Measurements from ENCODE around the gene SUGP1.

The SUGP1 gene

DNA sequence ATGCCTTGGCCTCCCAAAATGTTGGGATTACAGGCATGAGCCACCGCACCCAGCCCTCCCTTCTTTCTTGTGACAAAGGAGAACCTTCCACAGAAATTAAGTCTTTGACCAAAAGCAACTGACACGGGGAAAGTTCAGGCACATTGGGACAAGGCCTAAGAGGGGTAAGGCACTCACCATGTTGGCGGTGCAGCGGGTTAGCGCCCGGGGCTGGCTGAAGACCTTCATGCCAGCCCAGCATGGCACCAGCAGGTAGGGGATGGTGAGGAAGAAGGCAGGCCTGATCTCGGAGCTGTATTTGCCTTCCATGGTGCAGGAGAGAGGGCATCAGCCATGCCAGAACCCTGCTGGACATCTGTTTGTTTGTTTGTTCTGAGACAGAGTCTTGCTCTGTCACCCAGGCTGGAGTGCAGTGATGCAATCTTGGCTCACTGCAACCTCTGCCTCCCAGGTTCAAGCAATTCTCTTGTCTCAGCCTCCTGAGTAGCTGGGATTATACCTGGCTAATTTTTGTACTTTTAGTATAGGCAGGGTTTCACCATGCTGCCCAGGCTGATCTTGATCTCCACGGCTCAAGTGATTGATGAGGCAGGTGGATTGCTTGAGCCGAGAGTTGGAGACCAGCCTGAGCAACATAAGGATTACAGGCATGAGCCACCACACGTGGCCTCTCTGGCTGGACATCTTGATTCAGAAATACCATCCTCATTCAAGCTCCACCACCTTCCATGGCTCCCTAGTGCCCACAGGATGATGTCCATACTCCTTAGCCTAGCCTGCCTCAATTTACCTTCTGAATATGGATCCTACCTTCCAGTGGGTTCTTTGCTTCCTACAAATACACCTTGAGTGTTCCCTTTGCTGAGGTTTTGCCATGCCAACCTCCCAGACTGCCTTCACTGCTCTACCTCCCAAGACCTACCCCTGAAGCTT lies 51.6 kb downstream of the SUGP1 start:
- DNase-seq = no peak
- H3K4me3 ChIP-seq (ENCODE audit: insufficient read depth, low read depth, low read length, poor library complexity, severe bottlenecking) = no peak overlapping the region

DNA sequence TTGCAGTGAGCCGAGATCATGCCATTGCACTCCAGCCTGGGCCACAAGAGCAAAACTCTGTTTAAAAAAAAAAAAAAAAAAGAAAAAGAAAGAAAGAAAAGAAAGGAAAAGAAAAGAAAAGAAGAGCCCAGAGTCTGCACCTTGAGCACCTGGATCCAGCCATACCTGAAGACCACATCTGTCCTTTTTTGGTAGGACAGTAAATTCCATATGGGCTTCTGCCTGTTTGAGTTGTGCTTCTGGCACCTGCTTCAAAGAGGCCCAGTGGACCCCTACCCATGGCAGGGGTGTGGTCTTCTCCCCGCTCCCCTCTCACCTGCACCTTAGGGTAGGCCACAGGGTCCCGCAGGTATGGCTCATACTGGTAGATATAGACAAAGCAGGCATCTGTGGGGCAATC lies 53.0 kb downstream of the SUGP1 start:
- peaks cover 9% of the 10 kb centered on the region for H3K27me3 ChIP-seq (replicated peaks; ENCODE audit: control insufficient read depth, insufficient read depth, low read length, poor library complexity, severe bottlenecking)
- H3K36me3 ChIP-seq (ENCODE audit: control insufficient read depth, insufficient read depth, low read length) = no peaks in the 10 kb centered on the region
- DNase-seq = no peak

More for the DNA sequence above, 51.6 kb downstream of the SUGP1 start:
- H3K27ac ChIP-seq (ENCODE audit: insufficient read depth, low read length, poor library complexity, severe bottlenecking) = no peak overlapping the region
- no peaks in the 10 kb centered on the region for H3K36me3 ChIP-seq (ENCODE audit: control insufficient read depth, insufficient read depth, low read length)
- H3K27me3 ChIP-seq (replicated peaks; ENCODE audit: control insufficient read depth, insufficient read depth, low read length, poor library complexity, severe bottlenecking) = no peaks in the 10 kb centered on the region
- no peaks in the 10 kb centered on the region for H3K4me1 ChIP-seq (ENCODE audit: control insufficient read depth, insufficient read depth, low read length, poor library complexity, severe bottlenecking)
- no peaks in the 10 kb centered on the region for H3K9me3 ChIP-seq (ENCODE audit: control insufficient read depth, low read length)

DNA sequence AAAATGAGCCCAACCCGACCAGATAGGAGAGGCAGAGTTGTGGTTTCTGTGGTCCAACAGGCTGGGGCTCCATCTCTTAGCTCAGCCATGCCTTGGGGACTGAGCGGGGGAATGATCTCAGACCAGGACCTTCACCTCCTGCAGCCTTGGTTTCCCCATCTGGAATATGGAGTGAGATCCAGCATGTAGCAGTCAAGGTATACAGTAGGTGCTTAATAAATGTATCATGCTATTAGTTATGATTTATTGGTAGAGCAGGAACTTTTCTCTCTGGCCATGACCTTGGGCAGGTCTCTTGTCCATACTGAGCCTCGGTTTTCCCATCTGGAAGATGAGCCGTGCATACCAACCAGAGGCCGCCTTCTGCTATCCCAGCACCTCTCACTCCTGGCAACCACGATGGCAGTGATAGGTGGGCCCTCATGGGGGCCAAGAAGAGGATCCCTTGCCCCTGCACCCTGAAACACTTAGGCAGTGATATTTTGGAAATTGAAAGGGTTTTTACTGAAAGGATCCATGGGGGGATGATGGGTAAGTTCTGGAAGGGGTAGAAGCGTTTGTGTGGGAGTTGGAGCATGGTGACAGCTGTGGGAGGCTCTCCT lies 56.3 kb downstream of the SUGP1 start:
- no peak overlapping the region for H3K4me3 ChIP-seq (ENCODE audit: insufficient read depth, low read depth, low read length, poor library complexity, severe bottlenecking)
- no peak for DNase-seq
- H3K36me3 ChIP-seq (ENCODE audit: control insufficient read depth, insufficient read depth, low read length) = no peaks in the 10 kb centered on the region
- H3K4me1 ChIP-seq (ENCODE audit: control insufficient read depth, insufficient read depth, low read length, poor library complexity, severe bottlenecking) = peaks cover 12% of the 10 kb centered on the region
- no peaks in the 10 kb centered on the region for H3K9me3 ChIP-seq (ENCODE audit: control insufficient read depth, low read length)
- peaks cover 25% of the 10 kb centered on the region for H3K27me3 ChIP-seq (replicated peaks; ENCODE audit: control insufficient read depth, insufficient read depth, low read length, poor library complexity, severe bottlenecking)
- no peak overlapping the region for H3K27ac ChIP-seq (ENCODE audit: insufficient read depth, low read length, poor library complexity, severe bottlenecking)

More for the DNA sequence above, 53.0 kb downstream of the SUGP1 start:
- H3K4me3 ChIP-seq (ENCODE audit: insufficient read depth, low read depth, low read length, poor library complexity, severe bottlenecking) = no peak overlapping the region
- H3K9me3 ChIP-seq (ENCODE audit: control insufficient read depth, low read length) = no peaks in the 10 kb centered on the region
- no peaks in the 10 kb centered on the region for H3K4me1 ChIP-seq (ENCODE audit: control insufficient read depth, insufficient read depth, low read length, poor library complexity, severe bottlenecking)
- no peak overlapping the region for H3K27ac ChIP-seq (ENCODE audit: insufficient read depth, low read length, poor library complexity, severe bottlenecking)

DNA sequence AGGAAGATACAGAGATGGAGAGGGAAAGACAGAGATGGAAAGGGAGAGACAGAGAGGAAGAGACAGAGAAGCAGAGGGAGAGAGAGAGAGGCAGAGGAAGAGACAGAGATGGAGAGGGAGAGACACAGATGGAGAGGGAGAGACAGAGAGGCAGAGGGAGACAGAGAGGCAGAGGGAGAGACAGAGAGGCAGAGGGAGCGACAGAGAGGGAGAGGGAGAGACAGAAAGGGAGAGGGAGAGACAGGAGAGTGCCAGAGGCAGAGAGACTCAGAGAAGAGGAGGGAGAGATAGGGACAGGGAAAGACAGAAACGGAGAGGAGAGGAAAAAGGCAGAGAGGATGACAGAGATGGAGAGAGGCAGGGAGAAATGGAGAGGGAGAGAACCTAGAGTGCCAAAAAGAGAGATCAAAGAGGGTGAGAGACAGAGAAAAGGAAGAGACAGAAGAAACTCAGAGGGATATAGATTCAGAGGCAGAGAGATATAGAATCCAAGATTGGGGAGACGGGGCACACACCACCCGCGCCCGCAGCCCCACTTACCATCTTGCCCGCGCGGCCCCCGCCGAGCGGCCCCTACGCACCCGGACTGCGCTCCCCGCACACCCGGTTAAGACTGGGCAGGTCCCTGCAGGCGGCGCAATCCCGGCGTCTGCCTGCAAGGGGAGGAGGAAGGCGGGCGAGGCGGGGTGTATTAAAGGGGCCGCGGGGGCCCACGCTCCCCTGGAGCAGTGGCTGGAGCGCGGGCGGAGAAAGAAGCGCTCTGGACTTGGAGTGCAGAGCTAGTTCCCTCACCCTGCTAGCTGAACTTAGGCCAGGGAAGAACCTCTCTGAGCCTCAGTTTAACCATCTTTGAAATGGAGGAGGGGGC lies 57.9 kb downstream of the SUGP1 start:
- Histone ChIP-seq H3K27me3 (replicated peaks; ENCODE audit: control insufficient read depth, insufficient read depth, low read length, poor library complexity, severe bottlenecking) (peaks cover 25% of the 10 kb centered on the region), H3K4me3 (ENCODE audit: insufficient read depth, low read depth, low read length, poor library complexity, severe bottlenecking) (no peak overlapping the region), H3K36me3 (ENCODE audit: control insufficient read depth, insufficient read depth, low read length) (no peaks in the 10 kb centered on the region), H3K27ac (ENCODE audit: insufficient read depth, low read length, poor library complexity, severe bottlenecking) (no peak overlapping the region), H3K9me3 (ENCODE audit: control insufficient read depth, low read length) (no peaks in the 10 kb centered on the region), H3K4me1 (ENCODE audit: control insufficient read depth, insufficient read depth, low read length, poor library complexity, severe bottlenecking) (peaks cover 12% of the 10 kb centered on the region)
- DNase-seq = no peak

DNA sequence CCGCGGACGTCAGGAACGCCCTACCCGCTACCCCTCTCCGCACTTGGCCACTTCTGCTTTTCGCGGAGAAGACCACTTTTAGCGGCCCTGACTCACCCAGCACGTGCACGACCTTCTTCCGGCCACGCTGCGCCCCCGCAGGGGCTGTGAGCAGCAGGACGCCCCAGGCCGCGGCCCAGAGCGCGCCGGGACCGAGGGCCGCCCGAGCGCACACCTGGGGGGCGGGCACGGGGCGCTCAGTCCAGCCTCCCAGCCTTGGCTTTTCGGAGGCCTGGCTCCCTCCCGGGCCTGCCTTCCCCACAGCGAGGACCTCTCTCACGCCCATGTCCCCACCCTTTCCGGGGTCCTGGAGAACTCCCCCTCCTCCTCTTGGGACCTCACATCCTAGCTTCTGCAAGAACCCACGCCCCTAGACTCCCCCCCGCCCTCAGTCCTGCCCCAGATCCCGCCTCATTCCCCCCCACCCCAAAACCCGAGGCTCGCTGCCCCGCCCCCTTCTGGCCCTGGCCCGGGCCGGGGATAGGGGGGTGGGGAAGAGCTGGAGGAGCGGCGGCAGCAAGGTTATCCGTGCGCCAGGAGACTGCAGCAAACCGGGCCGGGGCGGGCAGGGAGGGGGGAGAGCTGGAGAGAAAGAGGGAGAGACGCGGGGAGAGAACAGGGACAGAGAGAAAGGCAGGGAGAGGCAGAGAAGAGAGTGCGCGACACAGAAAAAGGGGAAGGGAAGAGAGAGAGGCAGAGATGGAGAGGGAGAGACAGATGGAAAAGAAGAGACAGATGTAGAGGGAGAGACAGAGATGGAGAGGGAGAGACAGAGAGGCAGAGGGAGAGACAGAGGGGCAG lies 58.7 kb downstream of the SUGP1 start:
- Histone ChIP-seq H3K27me3 (replicated peaks; ENCODE audit: control insufficient read depth, insufficient read depth, low read length, poor library complexity, severe bottlenecking) (peaks cover 25% of the 10 kb centered on the region), H3K27ac (ENCODE audit: insufficient read depth, low read length, poor library complexity, severe bottlenecking) (no peak overlapping the region), H3K4me1 (ENCODE audit: control insufficient read depth, insufficient read depth, low read length, poor library complexity, severe bottlenecking) (peaks cover 12% of the 10 kb centered on the region), H3K9me3 (ENCODE audit: control insufficient read depth, low read length) (no peaks in the 10 kb centered on the region), H3K36me3 (ENCODE audit: control insufficient read depth, insufficient read depth, low read length) (no peaks in the 10 kb centered on the region), H3K4me3 (ENCODE audit: insufficient read depth, low read depth, low read length, poor library complexity, severe bottlenecking) (no peak overlapping the region)
- DNase-seq = no peak

DNA sequence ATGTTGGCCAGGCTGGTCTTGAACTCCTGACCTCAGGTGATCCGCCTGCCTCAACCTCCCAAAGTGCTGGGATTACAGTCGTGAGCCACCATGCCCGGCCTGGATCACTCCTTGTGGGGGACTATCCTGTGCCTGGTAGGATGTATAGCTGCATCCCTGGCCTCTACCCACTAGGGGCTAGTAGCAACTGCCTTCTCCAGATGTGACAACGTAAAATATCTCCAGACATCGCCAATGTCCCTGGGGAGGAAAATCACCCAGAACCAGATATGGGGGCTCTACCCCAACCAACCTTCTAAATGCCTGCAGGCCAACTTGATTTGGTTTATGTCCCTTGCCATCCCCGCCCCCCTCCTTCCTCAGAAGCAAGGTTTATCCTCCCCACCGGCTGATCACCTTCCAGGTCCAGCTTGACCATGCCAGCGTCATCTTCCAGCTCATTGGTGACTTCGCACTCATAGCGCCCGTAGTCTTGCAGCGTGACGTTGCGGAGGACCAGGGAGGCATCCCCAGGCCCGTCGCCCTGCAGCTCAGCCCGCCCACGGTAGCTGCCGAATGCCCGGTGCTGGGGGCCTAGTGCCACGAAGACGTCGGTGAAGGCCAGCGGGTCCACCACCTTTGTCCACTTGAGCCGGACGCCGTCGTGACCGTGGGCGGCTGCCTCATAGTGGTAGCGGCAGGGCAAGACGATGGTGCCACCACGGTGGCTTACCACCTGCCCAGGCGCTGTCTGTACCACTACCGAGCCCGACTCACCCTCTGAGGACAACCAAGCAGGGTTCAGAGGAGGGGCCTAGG lies 59.7 kb downstream of the SUGP1 start:
- no peak for DNase-seq
- Histone ChIP-seq H3K9me3 (ENCODE audit: control insufficient read depth, low read length) (no peaks in the 10 kb centered on the region), H3K36me3 (ENCODE audit: control insufficient read depth, insufficient read depth, low read length) (no peaks in the 10 kb centered on the region), H3K4me1 (ENCODE audit: control insufficient read depth, insufficient read depth, low read length, poor library complexity, severe bottlenecking) (peaks cover 12% of the 10 kb centered on the region), H3K27ac (ENCODE audit: insufficient read depth, low read length, poor library complexity, severe bottlenecking) (no peak overlapping the region), H3K27me3 (replicated peaks; ENCODE audit: control insufficient read depth, insufficient read depth, low read length, poor library complexity, severe bottlenecking) (peaks cover 25% of the 10 kb centered on the region), H3K4me3 (ENCODE audit: insufficient read depth, low read depth, low read length, poor library complexity, severe bottlenecking) (no peak overlapping the region)

DNA sequence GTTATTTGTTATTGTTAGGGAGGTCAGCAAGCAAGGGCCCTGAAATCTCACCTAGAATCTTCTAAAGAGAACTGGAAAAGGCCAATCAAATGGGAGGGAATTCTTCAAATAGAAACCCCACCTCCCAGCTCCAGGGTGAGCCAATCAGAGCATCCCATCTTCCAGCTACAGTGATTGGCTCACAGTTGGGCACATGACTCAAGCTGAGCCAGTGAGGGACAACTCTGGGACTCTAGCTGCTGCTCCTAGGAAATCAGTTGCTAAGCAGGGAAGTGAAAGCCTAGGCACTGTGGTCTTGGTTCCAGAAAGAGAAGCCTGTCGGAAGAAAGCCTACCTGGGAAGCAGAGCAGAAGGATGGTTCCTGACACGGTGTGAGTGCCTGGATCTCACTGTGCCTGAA lies 60.6 kb downstream of the SUGP1 start:
- H3K27ac ChIP-seq (ENCODE audit: insufficient read depth, low read length, poor library complexity, severe bottlenecking) = no peak overlapping the region
- H3K4me1 ChIP-seq (ENCODE audit: control insufficient read depth, insufficient read depth, low read length, poor library complexity, severe bottlenecking) = peaks cover 12% of the 10 kb centered on the region
- DNase-seq = no peak
- peaks cover 25% of the 10 kb centered on the region for H3K27me3 ChIP-seq (replicated peaks; ENCODE audit: control insufficient read depth, insufficient read depth, low read length, poor library complexity, severe bottlenecking)
- no peaks in the 10 kb centered on the region for H3K9me3 ChIP-seq (ENCODE audit: control insufficient read depth, low read length)
- H3K4me3 ChIP-seq (ENCODE audit: insufficient read depth, low read depth, low read length, poor library complexity, severe bottlenecking) = no peak overlapping the region
- H3K36me3 ChIP-seq (ENCODE audit: control insufficient read depth, insufficient read depth, low read length) = no peaks in the 10 kb centered on the region

DNA sequence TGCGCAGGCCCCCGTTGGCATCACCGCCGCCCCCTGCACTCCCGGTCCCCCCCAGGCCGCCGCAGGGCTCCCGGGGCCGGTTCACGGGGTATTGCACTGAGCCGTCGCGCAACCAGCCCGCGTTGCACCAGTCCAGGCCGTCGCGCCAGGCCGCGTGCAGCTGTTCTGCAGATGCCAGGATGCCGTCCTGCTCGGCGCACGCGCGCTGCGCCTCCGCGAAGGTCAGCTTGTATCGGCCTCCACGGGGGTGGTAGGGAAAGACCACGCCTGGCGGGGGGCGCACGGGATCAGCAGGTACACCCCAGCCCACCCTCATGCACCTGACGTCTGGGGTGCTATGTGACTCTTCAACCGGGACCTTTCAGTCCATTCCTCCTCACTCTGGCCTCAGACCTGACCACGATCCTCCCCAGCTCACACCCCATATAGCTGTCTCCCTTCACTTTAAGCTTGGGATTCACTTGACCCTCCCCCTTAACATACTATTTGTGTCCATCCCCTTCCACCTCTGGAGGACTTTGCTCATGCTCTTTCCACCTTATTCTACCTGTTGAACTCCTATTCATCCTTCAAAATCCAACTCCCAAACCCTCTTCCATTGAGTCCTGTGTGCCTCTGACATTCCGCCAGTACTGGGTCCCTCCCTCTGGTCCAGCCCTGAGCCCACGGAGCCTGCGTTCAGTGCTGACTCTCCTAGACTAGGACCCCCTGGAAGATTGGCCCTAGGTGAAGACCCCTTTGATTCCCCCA lies 61.5 kb downstream of the SUGP1 start:
- peaks cover 12% of the 10 kb centered on the region for H3K4me1 ChIP-seq (ENCODE audit: control insufficient read depth, insufficient read depth, low read length, poor library complexity, severe bottlenecking)
- peaks cover 25% of the 10 kb centered on the region for H3K27me3 ChIP-seq (replicated peaks; ENCODE audit: control insufficient read depth, insufficient read depth, low read length, poor library complexity, severe bottlenecking)
- no peak overlapping the region for H3K4me3 ChIP-seq (ENCODE audit: insufficient read depth, low read depth, low read length, poor library complexity, severe bottlenecking)
- no peaks in the 10 kb centered on the region for H3K36me3 ChIP-seq (ENCODE audit: control insufficient read depth, insufficient read depth, low read length)
- no peak overlapping the region for H3K27ac ChIP-seq (ENCODE audit: insufficient read depth, low read length, poor library complexity, severe bottlenecking)
- DNase-seq = no peak
- H3K9me3 ChIP-seq (ENCODE audit: control insufficient read depth, low read length) = no peaks in the 10 kb centered on the region

Measured in effector memory CD4-positive, alpha-beta T cell (primary cell).